OCI-M2 (cell line): ENCODE measurements around the gene TNMD.

Experiments
- DNase-seq: peaks from one replicate; lab custom pipeline; 2025; ENCODE audit not compliant: unreplicated experiment; lab: John Stamatoyannopoulos, UW

Gene TNMD

DNA sequence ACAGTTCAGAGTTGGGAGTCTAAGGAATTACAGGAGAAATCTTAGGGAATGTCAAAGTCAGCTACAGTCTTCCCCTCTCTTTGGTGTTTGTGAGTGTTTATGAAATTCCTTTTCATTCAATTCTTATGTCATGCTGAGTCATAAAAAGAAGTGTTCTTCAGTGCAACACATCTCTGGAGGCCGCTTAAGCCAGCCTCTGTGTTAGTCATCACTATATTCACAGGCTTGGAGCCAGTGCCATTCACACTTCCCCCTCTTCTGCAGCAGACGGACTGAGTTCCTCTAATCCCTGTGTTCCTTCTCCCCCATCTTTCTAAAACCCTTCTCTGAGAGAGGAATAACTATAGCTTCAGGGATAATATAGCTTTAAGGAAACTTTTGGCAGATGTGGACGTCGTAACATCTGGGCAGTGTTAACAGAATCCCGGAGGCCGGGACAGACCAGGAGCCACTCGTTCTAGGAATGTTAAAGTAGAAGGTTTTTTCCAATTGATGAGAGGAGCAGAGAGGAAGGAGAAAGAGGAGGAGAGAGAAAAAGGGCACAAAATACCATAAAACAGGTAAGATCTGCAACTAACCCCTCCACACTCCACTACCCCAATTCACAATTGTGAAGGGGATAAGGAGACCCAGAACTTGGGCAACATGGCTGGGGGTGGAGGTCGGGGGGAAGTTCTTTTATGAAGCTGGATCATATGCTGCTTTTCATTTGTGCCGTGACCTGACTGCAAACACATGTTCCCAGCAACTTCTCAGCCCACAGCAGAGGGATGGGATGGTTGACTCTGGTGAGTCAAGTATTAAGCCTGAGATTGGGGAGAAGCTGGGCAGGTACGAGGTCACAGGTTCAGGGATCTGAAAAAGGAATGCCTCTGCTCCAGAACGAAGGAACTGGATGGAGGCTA is 59.5 kb downstream of the TNMD start, which contains the start of gene SRPX2:
SRPX2 (plus strand) TSS at position 244 of the 905 bp plus-strand sequence. CDS start 2,124 bp downstream, outside the sequence.
- no peak for DNase-seq

GRCh38 chrX:100645106-100645505 is 60.4 kb downstream of the TNMD start:
- DNase-seq = no peak

GRCh38 chrX:100647095-100647494 is 62.4 kb downstream of the TNMD start:
- no peak for DNase-seq

GRCh38 chrX:100647739-100648138 is 63.0 kb downstream of the TNMD start:
- DNase-seq = no peak

- DNase-seq = no peak
Measured at GRCh38 chrX:100648458-100649417, 64.0 kb downstream of the TNMD start.
